Measurements from ENCODE around the gene NAXE. TPM values are rescaled to one million over a fixed set of nuclear protein-coding genes. Genes with fewer than 3 reads are reported as not detected.
A peak's percentile ranks its signal among the peaks of the same experiment; 100 is the strongest.

Gene NAXE
- total RNA-seq, 1 donor from 2014 or later, result 32.8 TPM

DNA sequence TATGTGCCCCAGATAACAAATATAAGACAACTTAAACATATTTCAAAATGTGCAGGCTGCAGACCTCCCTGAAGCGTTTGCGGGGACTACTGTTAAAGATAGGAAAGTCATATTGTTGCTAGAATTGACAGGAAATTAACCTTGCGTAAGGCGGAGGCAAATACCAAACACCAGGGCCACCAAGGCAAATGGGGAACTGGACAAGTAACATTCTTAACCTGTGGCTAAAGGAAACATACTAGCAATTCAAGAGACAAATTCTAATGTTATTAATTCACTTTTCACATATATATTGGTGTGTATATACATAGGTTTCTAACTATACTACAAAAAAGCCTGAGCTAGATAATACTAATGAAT is 34.5 kb downstream of the NAXE start:
- Mint-ChIP-seq H3K4me3 (peak overlapping the region; percentile 83), H3K4me1 (peaks cover 14% of the 10 kb centered on the region)
- no peak overlapping the region for H3K4me2 ChIP-seq

DNA sequence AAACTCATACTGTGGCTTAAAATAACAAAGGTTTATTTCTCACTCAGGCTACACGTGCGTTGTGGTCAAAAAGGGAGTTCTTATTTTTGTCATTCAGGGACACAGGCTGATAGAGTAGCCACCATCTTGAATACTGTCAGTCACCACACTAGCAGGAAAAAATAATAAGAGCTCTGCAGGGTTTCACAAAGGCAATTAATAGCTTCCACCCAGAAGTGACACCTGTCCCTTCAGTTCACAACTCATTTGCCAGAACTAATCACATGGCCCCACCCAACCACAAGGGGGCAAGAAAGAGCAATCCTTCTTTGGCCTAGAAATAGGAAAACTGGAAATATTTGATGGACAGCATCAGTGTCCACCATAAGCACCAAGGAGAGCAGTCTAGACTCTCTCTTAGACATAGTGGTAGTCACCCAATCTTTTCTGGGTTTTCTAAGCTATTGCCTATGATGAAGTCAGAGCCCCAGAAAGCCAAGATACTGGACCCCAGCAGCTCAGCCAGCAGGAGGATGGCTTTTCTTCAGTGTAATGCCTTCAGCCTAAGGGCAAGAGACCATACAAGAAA is 35.8 kb downstream of the NAXE start:
- Histone ChIP-seq H3K27me3 (peaks cover 99% of the 10 kb centered on the region), H3F3A (ENCODE audit: low read depth) (peaks cover 3% of the 10 kb centered on the region), H3K4me1 (peaks cover 8% of the 10 kb centered on the region), H4K20me1 (ENCODE audit: low read depth) (peaks cover 21% of the 10 kb centered on the region), H3K36me3 (no peaks in the 10 kb centered on the region), H3K27ac (no peak overlapping the region), H3K9ac (no peak overlapping the region), H3K4me2 (no peak overlapping the region), H2AFZ (replicated peaks) (no peak overlapping the region), H3K4me3 (no peak overlapping the region), H3K79me2 (ENCODE audit: low read depth) (no peaks in the 10 kb centered on the region), H3K9me3 (ENCODE audit: low read depth) (no peaks in the 10 kb centered on the region)
- Mint-ChIP-seq H3K4me1 (peaks cover 13% of the 10 kb centered on the region), H3K4me3 (no peak overlapping the region), H3K27me3 (ENCODE audit: insufficient read depth, low read depth) (peaks cover 29% of the 10 kb centered on the region), H3K27ac (no peak overlapping the region), H3K9me3 (peaks cover 2% of the 10 kb centered on the region), H3K36me3 (no peaks in the 10 kb centered on the region)
- TF ChIP-seq, protein P1, sequence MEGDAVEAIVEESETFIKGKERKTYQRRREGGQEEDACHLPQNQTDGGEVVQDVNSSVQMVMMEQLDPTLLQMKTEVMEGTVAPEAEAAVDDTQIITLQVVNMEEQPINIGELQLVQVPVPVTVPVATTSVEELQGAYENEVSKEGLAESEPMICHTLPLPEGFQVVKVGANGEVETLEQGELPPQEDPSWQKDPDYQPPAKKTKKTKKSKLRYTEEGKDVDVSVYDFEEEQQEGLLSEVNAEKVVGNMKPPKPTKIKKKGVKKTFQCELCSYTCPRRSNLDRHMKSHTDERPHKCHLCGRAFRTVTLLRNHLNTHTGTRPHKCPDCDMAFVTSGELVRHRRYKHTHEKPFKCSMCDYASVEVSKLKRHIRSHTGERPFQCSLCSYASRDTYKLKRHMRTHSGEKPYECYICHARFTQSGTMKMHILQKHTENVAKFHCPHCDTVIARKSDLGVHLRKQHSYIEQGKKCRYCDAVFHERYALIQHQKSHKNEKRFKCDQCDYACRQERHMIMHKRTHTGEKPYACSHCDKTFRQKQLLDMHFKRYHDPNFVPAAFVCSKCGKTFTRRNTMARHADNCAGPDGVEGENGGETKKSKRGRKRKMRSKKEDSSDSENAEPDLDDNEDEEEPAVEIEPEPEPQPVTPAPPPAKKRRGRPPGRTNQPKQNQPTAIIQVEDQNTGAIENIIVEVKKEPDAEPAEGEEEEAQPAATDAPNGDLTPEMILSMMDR (IDR thresholded peaks at IDR 0.05), result peak; percentile 83
- TF ChIP-seq EZH2phosphoT487 (IDR thresholded peaks at IDR 0.05) (no peak), EZH2 (IDR thresholded peaks at IDR 0.05) (no peak)
- DNase-seq (ENCODE audit: low spot score), result peak; percentile 64

More for the DNA sequence above, 34.5 kb downstream of the NAXE start:
- Histone ChIP-seq H3F3A (ENCODE audit: low read depth) (peaks cover 3% of the 10 kb centered on the region), H3K9me3 (ENCODE audit: low read depth) (no peaks in the 10 kb centered on the region), H3K27me3 (peaks cover 99% of the 10 kb centered on the region), H3K27ac (no peak overlapping the region), H3K9ac (no peak overlapping the region), H3K4me1 (peaks cover 8% of the 10 kb centered on the region), H3K4me3 (no peak overlapping the region), H3K79me2 (ENCODE audit: low read depth) (no peaks in the 10 kb centered on the region), H4K20me1 (ENCODE audit: low read depth) (peaks cover 21% of the 10 kb centered on the region), H3K36me3 (no peaks in the 10 kb centered on the region), H2AFZ (replicated peaks) (no peak overlapping the region)
- H3K27ac Mint-ChIP-seq, result no peak overlapping the region
- no peak for TF ChIP-seq EZH2 (IDR thresholded peaks at IDR 0.05)
- TF ChIP-seq, protein P1 (IDR thresholded peaks at IDR 0.05), result no peak
- no peak for TF ChIP-seq EZH2phosphoT487 (IDR thresholded peaks at IDR 0.05)
- H3K36me3 Mint-ChIP-seq, result no peaks in the 10 kb centered on the region
- peaks cover 34% of the 10 kb centered on the region for H3K27me3 Mint-ChIP-seq (ENCODE audit: insufficient read depth, low read depth)
- H3K9me3 Mint-ChIP-seq, result peaks cover 2% of the 10 kb centered on the region
- DNase-seq (ENCODE audit: low spot score), result no peak

DNA sequence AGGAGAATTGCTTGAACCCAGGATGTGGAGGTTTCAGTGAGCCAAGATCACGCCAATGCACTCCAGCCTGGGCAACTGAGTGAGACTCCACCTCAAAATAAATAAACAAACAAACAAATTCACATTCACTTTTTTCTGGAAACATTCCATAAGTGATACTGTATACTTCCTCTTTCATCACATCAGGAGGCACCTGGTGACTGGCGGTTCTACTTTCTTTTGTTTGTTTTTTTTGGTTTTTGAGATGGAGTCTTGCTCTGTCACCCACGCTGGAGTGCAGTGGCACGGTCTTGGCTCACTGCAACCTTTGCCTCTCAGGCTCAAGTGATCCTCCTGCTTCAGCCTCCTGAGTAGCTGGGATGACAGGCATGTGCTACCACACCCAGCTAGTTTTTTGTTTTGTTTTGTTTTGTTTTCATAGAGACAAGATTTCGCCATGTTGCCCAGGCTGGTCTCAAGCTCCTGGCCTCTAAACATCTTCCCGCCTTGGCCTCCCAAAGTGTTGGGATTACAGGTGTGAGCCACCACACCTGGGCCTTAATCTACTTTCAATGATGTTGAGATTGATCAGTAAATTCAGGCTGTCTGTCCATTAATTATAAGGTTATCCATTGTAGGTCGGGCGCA is 38.4 kb downstream of the NAXE start:
- Mint-ChIP-seq H3K4me1 (peaks cover 6% of the 10 kb centered on the region), H3K27ac (no peak overlapping the region), H3K27me3 (ENCODE audit: insufficient read depth, low read depth) (peaks cover 20% of the 10 kb centered on the region), H3K36me3 (no peaks in the 10 kb centered on the region), H3K9me3 (peaks cover 2% of the 10 kb centered on the region), H3K4me3 (no peak overlapping the region)
- no peaks in the 10 kb centered on the region for H3F3A ChIP-seq (ENCODE audit: low read depth)
- no peak overlapping the region for H3K9ac ChIP-seq
- no peak overlapping the region for H3K27ac ChIP-seq
- peaks cover 8% of the 10 kb centered on the region for H3K4me1 ChIP-seq
- peaks cover 12% of the 10 kb centered on the region for H4K20me1 ChIP-seq (ENCODE audit: low read depth)
- no peak overlapping the region for H3K4me3 ChIP-seq
- TF ChIP-seq EZH2 (IDR thresholded peaks at IDR 0.05) (no peak), EZH2phosphoT487 (IDR thresholded peaks at IDR 0.05) (no peak)
- TF ChIP-seq, protein P1 (IDR thresholded peaks at IDR 0.05), result no peak
- H3K9me3 ChIP-seq (ENCODE audit: low read depth), result no peaks in the 10 kb centered on the region
- no peak overlapping the region for H2AFZ ChIP-seq (replicated peaks)
- H3K27me3 ChIP-seq, result peaks cover 99% of the 10 kb centered on the region
- no peak overlapping the region for H3K4me2 ChIP-seq
- no peaks in the 10 kb centered on the region for H3K79me2 ChIP-seq (ENCODE audit: low read depth)
- DNase-seq (ENCODE audit: low spot score), result no peak
- no peaks in the 10 kb centered on the region for H3K36me3 ChIP-seq

All from neural progenitor cell (in vitro differentiated cells).